ENCODE results near the gene PEX10. TPM values are rescaled to one million over a fixed set of nuclear protein-coding genes. Genes with fewer than 3 reads are reported as not detected.

The PEX10 gene
- total RNA-seq, 2 donors from 2014 or later = 38.3 to 49.9 TPM

DNA sequence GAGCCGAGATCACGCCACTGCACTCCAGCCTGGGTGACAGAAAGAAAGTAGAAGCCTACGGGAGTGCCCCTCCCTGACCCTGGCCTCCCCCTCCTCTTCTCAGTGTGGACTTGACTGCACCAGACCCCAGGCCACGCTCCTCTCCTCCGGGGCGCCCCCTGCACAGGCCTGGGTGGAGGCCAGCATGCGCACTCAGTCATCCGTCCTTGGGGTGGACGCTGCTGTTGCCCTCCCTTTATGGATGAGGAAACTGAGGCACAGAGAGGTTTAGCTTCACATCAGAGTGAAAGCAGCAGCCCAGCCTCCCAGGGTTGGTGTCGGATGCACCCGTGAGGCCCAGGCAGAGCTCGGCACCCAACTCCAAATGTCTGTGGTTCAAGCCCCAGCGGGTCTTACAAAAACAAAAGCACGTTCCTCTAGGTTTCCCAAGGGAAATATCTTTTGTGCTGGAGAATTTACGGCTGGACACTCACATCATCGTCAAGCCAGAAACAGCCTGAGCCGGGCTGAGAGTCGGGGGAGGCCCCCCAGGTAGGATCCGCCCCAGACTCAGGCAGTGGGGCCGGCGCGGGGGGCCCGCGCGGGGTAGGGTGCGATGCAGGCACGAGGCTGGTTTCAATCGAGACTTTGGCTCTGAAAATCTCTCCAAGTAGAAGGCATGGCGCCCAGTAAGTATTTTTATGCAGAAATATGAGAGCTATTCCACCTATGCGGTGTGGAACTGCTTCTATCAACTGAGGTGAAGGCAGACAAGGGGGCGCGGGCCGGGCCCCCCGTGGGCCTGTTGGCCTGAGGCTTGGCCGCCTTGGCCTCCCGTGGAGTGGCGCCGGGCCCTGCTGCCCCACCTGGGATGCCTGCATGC, 57.6 kb downstream of the PEX10 start:
- no peak for DNase-seq (ENCODE audit: low spot score)
- Histone ChIP-seq H3K27me3 (replicated peaks; ENCODE audit: insufficient read depth) (no peaks in the 10 kb centered on the region), H3K9me3 (no peaks in the 10 kb centered on the region), H3K36me3 (no peaks in the 10 kb centered on the region), H3K4me3 (no peak overlapping the region), H3K27ac (no peak overlapping the region), H3K4me1 (replicated peaks) (peaks cover 6% of the 10 kb centered on the region)
- intact Hi-C loops (cut with DNase I) = no loop called here
- no peak for TF ChIP-seq CTCF (IDR thresholded peaks at IDR 0.05)
- no peak for TF ChIP-seq POLR2A (IDR thresholded peaks at IDR 0.05)
- no peak for TF ChIP-seq POLR2AphosphoS5 (IDR thresholded peaks at IDR 0.05)
- WGBS = 63% methylated on average over 38 of the region's 38 CpGs

Other genes starting within 250 kb of the PEX10 start
- gene FAAP20, start 217.8 kb downstream of the PEX10 start, total RNA-seq = 10 to 100 TPM; 55.9 to 70.4 TPM
- 100 to 1,000 TPM in 1 of 2 donors, 10 to 100 TPM in 1; 46.2 to 114 TPM for gene SKI, start 184.2 kb downstream of the PEX10 start, total RNA-seq
- 10 to 100 TPM; 18.6 to 21.0 TPM for gene MORN1, start 21.0 kb downstream of the PEX10 start, total RNA-seq
- gene RER1, start 20.7 kb downstream of the PEX10 start, total RNA-seq = 10 to 100 TPM; 86.1 to 97.0 TPM
- 10 to 100 TPM; 29.8 to 41.0 TPM for gene PLCH2, start 63.7 kb upstream of the PEX10 start, total RNA-seq
- gene PANK4, start 114.0 kb upstream of the PEX10 start, total RNA-seq = 10 to 100 TPM; 27.0 to 69.5 TPM
- gene HES5, start 117.7 kb upstream of the PEX10 start, total RNA-seq = 1 to 10 TPM in 1 of 2 donors, not detected in 1; 2.6 TPM
- 100 to 1,000 TPM in 1 of 2 donors, 10 to 100 TPM in 1; 83.3 to 105 TPM for gene TNFRSF14, start 143.8 kb upstream of the PEX10 start, total RNA-seq
- 10 to 100 TPM; 20.3 to 25.8 TPM for gene PRXL2B, start 174.2 kb upstream of the PEX10 start, total RNA-seq
- gene MMEL1, start 220.5 kb upstream of the PEX10 start, total RNA-seq = 10 to 100 TPM in 1 of 2 donors, 1 to 10 TPM in 1; 4.6 to 13.6 TPM